Panc1 (cell line): Measurements from ENCODE around the gene USP49. TPM values are rescaled to one million over a fixed set of nuclear protein-coding genes. Genes with fewer than 3 reads are reported as not detected.
A peak's percentile ranks its signal among the peaks of the same experiment; 100 is the strongest.

Source experiments
- ATAC-seq: fragments of 200-7000 bp; cut with Tn5 transposase; 2 replicates; pipeline ENCODE4 v1.9.1; 2020; ENCODE audit warnings: mild to moderate bottlenecking, moderate library complexity
- BruUV-seq: library from RNA; stranded (reverse); fragments of 400-500 nt; replicated peaks from 2 replicates; lab custom pipeline; 2021; lab: Mats Ljungman, UMichigan
- CTCF ChIA-PET: fragments of 300-600 bp; sonication (Branson Sonifier 250); formaldehyde crosslinking; loops from one replicate; lab custom pipeline; 2022; ENCODE audit warnings: antibody characterized with exemption; lab: Charles Lee
- POLR2A ChIA-PET: fragments of 300-600 bp; sonication (Branson Sonifier 250); formaldehyde crosslinking; loops from one replicate; lab custom pipeline; 2022; ENCODE audit warnings: antibody characterized with exemption; lab: Charles Lee
- DNase-seq: peaks from one replicate; pipeline ENCODE4 v3.0.0-alpha.2; 2010; ENCODE audit warnings: low read depth, low spot score
- H3K27ac ChIP-seq: 2 replicates; pipeline ENCODE4 v1.5.1; 2011; ENCODE audit warnings: mild to moderate bottlenecking, low read length, inconsistent platforms
- H3K27me3 ChIP-seq: fragments of 200-500 bp; sonication (Bioruptor generic); 2 replicates; pipeline ENCODE4 v1.6.0; 2014; ENCODE audit warnings: low read length, inconsistent platforms; ENCODE audit not compliant: control insufficient read depth, insufficient read depth
- H3K36me3 ChIP-seq: fragments of 200-500 bp; sonication (Bioruptor generic); 2 replicates; pipeline ENCODE4 v1.5.1; 2014; ENCODE audit warnings: inconsistent platforms, mild to moderate bottlenecking, low read length, moderate library complexity; ENCODE audit not compliant: control insufficient read depth, insufficient read depth
- H3K4me1 ChIP-seq: 2 replicates; pipeline ENCODE4 v1.5.1; 2011; ENCODE audit warnings: inconsistent platforms, mild to moderate bottlenecking, low read length, moderate library complexity; ENCODE audit not compliant: control insufficient read depth, insufficient read depth
- H3K4me3 ChIP-seq, 2 experiments: 2 replicates each; pipeline ENCODE4 v1.5.1; 2011 to 2012; ENCODE audit warnings: low read depth in 2 of 2, low read length in 2 of 2, mild to moderate bottlenecking in 2 of 2, inconsistent platforms in 1 of 2, moderate library complexity in 1 of 2
- H3K9me3 ChIP-seq: fragments of 200-500 bp; sonication (Bioruptor generic); 2 replicates; pipeline ENCODE4 v1.5.1; 2014; ENCODE audit warnings: low read depth, mild to moderate bottlenecking, inconsistent platforms, low read length, moderate library complexity; ENCODE audit not compliant: control insufficient read depth, insufficient read depth
- CTCF ChIP-seq: fragments of 450-650 bp; IDR thresholded peaks from 2 replicates; pipeline ENCODE4 v1.5.1; 2017; ENCODE audit warnings: mild to moderate bottlenecking
- POLR2AphosphoS5 ChIP-seq: IDR thresholded peaks from 2 replicates; pipeline ENCODE4 v1.6.1; 2012; ENCODE audit warnings: mild to moderate bottlenecking, low read depth, low read length, moderate library complexity
- REST ChIP-seq, 2 experiments: IDR thresholded peaks; 2 replicates each; pipeline ENCODE4 v1.6.1; 2011 to 2012; ENCODE audit warnings: low read depth in 2 of 2, control low read depth in 1 of 2, low read length in 1 of 2, mild to moderate bottlenecking in 1 of 2, moderate library complexity in 1 of 2; ENCODE audit not compliant: insufficient read depth in 1 of 2
- SIN3A ChIP-seq: IDR thresholded peaks from 2 replicates; pipeline ENCODE4 v1.6.1; 2012; ENCODE audit warnings: low read depth, mild to moderate bottlenecking, low read length, moderate library complexity, borderline replicate concordance; ENCODE audit not compliant: insufficient read depth
- TCF7L2 ChIP-seq: IDR thresholded peaks from 2 replicates; pipeline ENCODE4 v1.6.1; 2011; ENCODE audit warnings: mild to moderate bottlenecking, low read depth, low read length, inconsistent platforms
- in situ Hi-C: cut with HindIII; loops from 2 replicates; pipeline ENCODE4 v1.10.0; 2016; ENCODE audit warnings: low sequenced_read_pairs, low pct_unique_long_range_greater_than_20kb
- intact Hi-C: fragments of 100-400 bp; cut with micrococcal nuclease; formaldehyde crosslinking; loops from one replicate; pipeline ENCODE4 v1.10.0; 2022; ENCODE audit not compliant: unreplicated experiment
- total RNA-seq: library from RNA; stranded (reverse); gene quantifications from one replicate; pipeline ENCODE4 v1.2.1, GENCODE V29; 2021; ENCODE audit not compliant: unreplicated experiment

USP49 gene
- total RNA-seq, 1 experiment from 2014 or later: 5.4 TPM

DNA sequence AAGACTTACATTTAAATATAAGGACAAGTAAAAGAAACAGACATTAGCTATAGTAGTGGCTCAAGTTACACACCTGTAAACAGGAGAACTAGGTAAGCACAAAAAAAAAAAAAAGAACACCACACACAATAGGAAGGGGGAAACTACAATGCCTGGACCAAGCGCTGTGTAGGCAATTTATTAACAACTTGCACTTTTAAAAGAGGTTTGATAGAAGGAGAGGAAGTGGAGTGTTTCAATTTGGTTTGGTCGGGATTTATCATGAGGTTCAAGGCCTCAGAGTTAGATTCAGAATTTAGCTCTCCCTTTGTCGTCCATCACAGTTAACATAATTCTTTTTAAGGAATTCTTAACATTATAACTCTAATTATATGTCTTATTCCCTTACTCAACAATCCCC, 1.1 kb upstream of the USP49 start:
- peak overlapping the region; percentile 63 to 79; a peak in 3 of 4 replicates for H3K4me3 ChIP-seq

GRCh38 chr6:41894366-41895299, 542 bp downstream of the USP49 start:
- ChIA-PET POLR2A (interaction anchor here (0.6 kb wide), 4 partner anchors 22 to 95 kb away, joined by 3 to 5 read pairs (median 4); no protein-coding TSS in a partner anchor), CTCF (interaction anchor here (0.6 kb wide), 1 partner anchor 44 kb away, joined by 5 read pairs; no protein-coding TSS in a partner anchor)
- in situ Hi-C loops (no loop called here), intact Hi-C loops (no loop called here)
- no peaks in the 10 kb centered on the region for H3K27me3 ChIP-seq
- no TSS peak for BruUV-seq
- H3K4me1 ChIP-seq: peaks cover 6% of the 10 kb centered on the region
- H3K27ac ChIP-seq: peak overlapping the region; percentile 68
- H3K36me3 ChIP-seq: no peaks in the 10 kb centered on the region
- H3K9me3 ChIP-seq: no peaks in the 10 kb centered on the region
- no peak for TF ChIP-seq CTCF
- TF ChIP-seq REST (IDR thresholded peaks at IDR 0.05; ENCODE audit: insufficient read depth in 1 of 2, low read depth in 2 of 2, low read length in 1 of 2): no peak
- no peak for TF ChIP-seq POLR2AphosphoS5
- TF ChIP-seq TCF7L2: no peak
- TF ChIP-seq SIN3A: no peak
- DNase-seq: no peak
- ATAC-seq: peak; percentile 68
- H3K4me3 ChIP-seq: peak overlapping the region; percentile 63 to 79

More for the DNA sequence above, 1.1 kb upstream of the USP49 start:
- Histone ChIP-seq H3K4me1 (peaks cover 6% of the 10 kb centered on the region), H3K27me3 (no peaks in the 10 kb centered on the region), H3K36me3 (no peaks in the 10 kb centered on the region), H3K27ac (peak overlapping the region; percentile 80), H3K9me3 (no peaks in the 10 kb centered on the region)
- BruUV-seq: no TSS peak
- intact Hi-C loops (no loop called here), in situ Hi-C loops (no loop called here)
- no peak for TF ChIP-seq TCF7L2
- TF ChIP-seq POLR2AphosphoS5: no peak
- ChIA-PET POLR2A (interaction anchor here (0.6 to 0.7 kb wide), 4 partner anchors 9 to 1014 kb away, joined by 3 to 8 read pairs (median 6); no protein-coding TSS in a partner anchor), CTCF (interaction anchor here (1.0 kb wide), 1 partner anchor 25 kb away, joined by 6 read pairs; the partner anchor contains the start of genes BYSL and MED20)
- ATAC-seq (no peak), DNase-seq (no peak)
